Thyroid gland (tissue), 4 donors: Measurements from ENCODE around the gene ADAMTS15. TPM values are rescaled to one million over a fixed set of nuclear protein-coding genes. Genes with fewer than 3 reads are reported as not detected.
A peak's percentile ranks its signal among the peaks of the same experiment; 100 is the strongest.

Experiments
- DNase-seq, 2 donors: peaks; one replicate each; pipeline ENCODE4 v3.0.0-alpha.2; 2019
- H3K27ac ChIP-seq, 3 donors: fragments of 200-600 bp; sonication (generic); 1 replicate in 2 of 3; 2 replicates in 1 of 3; pipeline ENCODE4 v1.5.1; 2016 to 2019; ENCODE audit warnings: mild to moderate bottlenecking in 1 of 3, moderate library complexity in 1 of 3
- H3K27me3 ChIP-seq: fragments of 200-600 bp; sonication (generic); one replicate; pipeline ENCODE4 v1.5.1; 2019
- H3K36me3 ChIP-seq, 2 donors: fragments of 200-600 bp; sonication (generic); one replicate each; pipeline ENCODE4 v1.5.1; 2016 to 2019
- H3K4me1 ChIP-seq, 2 donors: fragments of 200-600 bp; sonication (generic); one replicate each; pipeline ENCODE4 v1.5.1; 2017 to 2019
- H3K4me3 ChIP-seq, 3 donors: fragments of 200-600 bp; sonication (generic); replicated peaks in 1 of 3; 1 replicate in 2 of 3; 2 replicates in 1 of 3; pipeline ENCODE4 v1.5.1; 2016; ENCODE audit warnings: mild to moderate bottlenecking in 1 of 3
- H3K9me3 ChIP-seq: fragments of 200-600 bp; sonication (generic); one replicate; pipeline ENCODE4 v1.5.1; 2017
- CTCF ChIP-seq, 6 experiments: fragments of 200-600 bp in 3 of 6; fragments of 450-650 bp in 3 of 6; sonication (generic) in 3 of 6; IDR thresholded peaks; one replicate each; pipeline ENCODE4 v1.5.1; 2016 to 2019; ENCODE audit warnings: antibody characterized with exemption in 6 of 6, mild to moderate bottlenecking in 2 of 6, inconsistent platforms in 1 of 6, moderate library complexity in 1 of 6
- POLR2A ChIP-seq, 2 donors: fragments of 450-650 bp; IDR thresholded peaks; one replicate each; pipeline ENCODE4 v1.6.1; 2017; ENCODE audit warnings: antibody characterized with exemption in 2 of 2, mild to moderate bottlenecking in 2 of 2, moderate library complexity in 1 of 2
- WGBS, 2 donors: methylation state at CpG; one replicate each; pipeline ENCODE4 v1.1.5; 2017; 5-methylcytosine and 5-hydroxymethylcytosine counted together
- intact Hi-C: fragments of 100-400 bp; cut with DNase I; formaldehyde crosslinking; loops from one replicate; pipeline ENCODE4 v1.15.1; 2023
- total RNA-seq, 4 donors: library from RNA; depleted of rRNA; stranded (reverse); fragments of >200 nt; gene quantifications; one replicate each; pipeline ENCODE4 v1.2.3, GENCODE V29; 2016

The ADAMTS15 gene
- total RNA-seq, 4 donors from 2014 or later = 11.2 to 29.2 (median 23.5) TPM

DNA sequence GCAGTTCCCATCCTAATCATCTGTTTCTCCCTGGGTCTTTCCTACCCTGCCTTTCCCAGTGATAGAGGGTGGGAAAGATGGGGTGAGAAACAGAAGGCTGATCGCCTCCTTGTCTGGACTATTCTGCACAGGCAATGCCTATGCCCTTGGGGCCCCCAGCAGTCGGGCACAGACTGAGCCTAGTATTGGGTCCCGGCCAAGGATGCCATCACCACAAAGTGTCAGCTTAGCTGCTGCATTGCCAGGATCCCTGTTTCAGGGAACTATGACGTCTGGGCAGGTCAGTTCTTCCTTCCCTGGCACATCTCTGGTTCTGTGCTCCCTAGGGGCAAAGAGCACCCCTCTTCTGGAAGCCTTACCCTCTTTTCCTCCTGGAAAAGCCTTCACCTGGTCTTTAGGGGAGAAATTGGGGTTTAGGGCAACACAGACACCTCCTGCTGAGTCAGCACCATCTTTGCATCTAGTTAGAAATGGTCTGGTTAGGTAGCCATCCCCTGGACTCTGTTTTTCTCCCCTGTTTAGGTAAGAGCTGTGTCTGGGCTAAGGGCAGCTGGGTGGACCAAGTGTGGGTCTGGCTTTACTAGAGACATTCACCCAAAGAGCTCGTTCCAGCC is 22.1 kb upstream of the ADAMTS15 start:
- H3K4me1 ChIP-seq = peaks cover 9 to 21% of the 10 kb centered on the region in 2 donors
- DNase-seq = no peak
- intact Hi-C loops = loop anchor here (10.0 kb wide), 1 partner anchor 212 kb away; no protein-coding TSS in a partner anchor
- TF ChIP-seq CTCF (IDR thresholded peaks at IDR 0.05) = no peak
- TF ChIP-seq POLR2A (IDR thresholded peaks at IDR 0.05) = no peak
- WGBS, 2 donors = 66 to 75% methylated on average over 5 of the region's 5 CpGs
- no peaks in the 10 kb centered on the region for H3K27me3 ChIP-seq
- no peak overlapping the region for H3K4me3 ChIP-seq
- H3K36me3 ChIP-seq = no peaks in the 10 kb centered on the region
- H3K27ac ChIP-seq = no peak overlapping the region
- no peaks in the 10 kb centered on the region for H3K9me3 ChIP-seq

DNA sequence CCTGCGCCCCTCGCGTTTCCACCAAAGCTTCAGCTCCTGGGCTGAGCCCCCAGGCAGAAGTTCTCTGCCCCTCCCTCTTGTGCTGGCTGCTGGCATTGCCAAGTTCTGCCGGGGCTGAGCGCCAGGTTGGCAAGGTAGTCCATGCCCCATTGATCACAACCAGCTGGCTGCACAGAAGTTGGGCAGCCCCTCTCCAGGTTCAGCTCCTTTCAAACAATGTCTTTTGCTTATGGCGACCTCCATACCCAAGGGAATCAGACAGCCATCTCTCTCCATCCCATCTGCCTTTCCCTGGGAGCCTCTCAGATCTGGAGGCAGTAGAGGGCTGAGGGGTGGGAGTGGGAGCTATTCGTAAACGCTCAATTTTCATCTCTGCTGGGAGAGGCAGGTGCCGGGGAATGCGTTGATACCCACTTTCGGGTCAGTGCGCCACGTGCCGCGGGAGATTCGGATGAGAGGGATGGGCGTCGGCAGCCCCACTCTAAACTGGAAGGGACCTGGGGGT is 21.6 kb upstream of the ADAMTS15 start:
- Histone ChIP-seq H3K36me3 (no peaks in the 10 kb centered on the region), H3K9me3 (no peaks in the 10 kb centered on the region), H3K27ac (no peak overlapping the region), H3K4me1 (peaks cover 9 to 21% of the 10 kb centered on the region in 2 donors), H3K4me3 (no peak overlapping the region), H3K27me3 (no peaks in the 10 kb centered on the region)
- intact Hi-C loops = loop anchor here (10.0 kb wide), 1 partner anchor 212 kb away; no protein-coding TSS in a partner anchor
- 23 to 31% methylated on average over 17 to 18 of the region's 18 CpGs for WGBS, 2 donors
- peak; percentile 64 to 71 for DNase-seq
- TF ChIP-seq CTCF (IDR thresholded peaks at IDR 0.05) (no peak), POLR2A (IDR thresholded peaks at IDR 0.05) (no peak)

GRCh38 chr11:130427581-130428315 is 20.7 kb upstream of the ADAMTS15 start:
- H3K4me3 ChIP-seq = peak overlapping the region in 1 of 3 donors; percentile 32
- peaks cover 9 to 21% of the 10 kb centered on the region in 2 donors for H3K4me1 ChIP-seq
- TF ChIP-seq POLR2A (IDR thresholded peaks at IDR 0.05) (no peak), CTCF (IDR thresholded peaks at IDR 0.05) (no peak)
- no peaks in the 10 kb centered on the region for H3K36me3 ChIP-seq
- no peak for DNase-seq
- intact Hi-C loops = loop anchor here (10.0 kb wide), 1 partner anchor 213 kb away; no protein-coding TSS in a partner anchor
- H3K9me3 ChIP-seq = no peaks in the 10 kb centered on the region
- H3K27ac ChIP-seq = no peak overlapping the region
- H3K27me3 ChIP-seq = no peaks in the 10 kb centered on the region
- WGBS, 2 donors = 0% methylated on average over 1 to 16 of the region's 84 CpGs

GRCh38 chr11:130428316-130429119 is 19.9 kb upstream of the ADAMTS15 start, which contains the start of gene ADAMTS8:
Gene ADAMTS8, minus strand, starts transcription at chr11:130428609. Its CDS starts 323 bp downstream, at chr11:130428286.
- Histone ChIP-seq H3K4me1 (peaks cover 9 to 21% of the 10 kb centered on the region in 2 donors), H3K27ac (no peak within 1 kb of the TSS), H3K36me3 (no peaks in the 10 kb centered on the region), H3K9me3 (no peaks in the 10 kb centered on the region), H3K27me3 (no peaks in the 10 kb centered on the region), H3K4me3 (peak within 1 kb of the TSS in 1 of 3 donors; percentile 32)
- WGBS, 2 donors = 9 to 13% methylated on average over 22 to 32 of the region's 64 CpGs
- intact Hi-C loops = loop anchor here (10.0 kb wide), 1 partner anchor 214 kb away; no protein-coding TSS in a partner anchor
- no peak for TF ChIP-seq CTCF (IDR thresholded peaks at IDR 0.05)
- DNase-seq = no peak
